SK-N-MC (cell line): ENCODE measurements around the gene GPRC5A.

Experiments used
- EZH2 ChIP-seq: fragments of 200-600 bp; sonication (generic); IDR thresholded peaks from one replicate; pipeline ENCODE4 v1.6.1; 2017; ENCODE audit warnings: antibody characterized with exemption
- POLR2AphosphoS5 ChIP-seq: IDR thresholded peaks from 2 replicates; pipeline ENCODE4 v1.6.1; 2012; ENCODE audit warnings: mild to moderate bottlenecking, low read depth, low read length, borderline replicate concordance

- no peak for TF ChIP-seq EZH2
- no peak for TF ChIP-seq POLR2AphosphoS5
These were observed 52.4 kb downstream of the GPRC5A start for GRCh38 chr12:12943586-12944260.
